Mucosa of descending colon (tissue), 3 donors: Measurements from ENCODE around the gene NLGN4X. TPM values are rescaled to one million over a fixed set of nuclear protein-coding genes. Genes with fewer than 3 reads are reported as not detected.

Experiments used
- ATAC-seq: fragments of 200-7000 bp; cut with Tn5 transposase; one replicate; pipeline ENCODE4 v1.9.1; 2020; ENCODE audit warnings: mild to moderate bottlenecking, moderate library complexity
- DNase-seq, 3 donors: peaks; one replicate each; pipeline ENCODE4 v3.0.0-alpha.2; 2020
- H3K36me3 ChIP-seq: fragments of 200-600 bp; one replicate; pipeline ENCODE4 v1.8.0; 2021; ENCODE audit warnings: low read depth, mild to moderate bottlenecking
- H3K4me1 ChIP-seq: fragments of 200-600 bp; one replicate; pipeline ENCODE4 v1.8.0; 2021; ENCODE audit warnings: low read depth, mild to moderate bottlenecking
- H3K4me3 ChIP-seq: fragments of 200-600 bp; one replicate; pipeline ENCODE4 v1.8.0; 2021; ENCODE audit warnings: mild to moderate bottlenecking
- H3K9me3 ChIP-seq: fragments of 200-600 bp; one replicate; pipeline ENCODE4 v1.8.0; 2021; ENCODE audit warnings: mild to moderate bottlenecking
- CTCF ChIP-seq: fragments of 200-600 bp; IDR thresholded peaks from one replicate; pipeline ENCODE4 v1.8.0; 2022; ENCODE audit warnings: antibody characterized with exemption, mild to moderate bottlenecking
- intact Hi-C, 2 donors: fragments of 100-400 bp; cut with DNase I in 1 of 2; cut with micrococcal nuclease in 1 of 2; formaldehyde crosslinking; loops; one replicate each; pipeline versions ENCODE4 v1.11.0 to v1.11.1; 2022; cut with DNase I, micrococcal nuclease
- total RNA-seq, 3 donors: library from RNA; stranded (reverse); fragmentation: NEBNext Ultra II Directional in 2 of 3; extraction: Animal tissue kit (Norgen Biotek cat#: 25700) in 2 of 3; gene quantifications; one replicate each; pipeline versions ENCODE4 v1.2.1 to v1.2.4, GENCODE V29; 2021 to 2023
- donor health status: DM: no; HTN: no; CAD: no; lungs with moderate emphysema.
- donor health status: DM: no; HTN: no; CAD: no.
- donor health status: DM: no; HTN: yes; CAD: no.

The NLGN4X gene
- total RNA-seq, 3 donors from 2014 or later, result 0.93 to 6.2 (median 1.1) TPM

- intact Hi-C loops, result no loop called here
- Histone ChIP-seq H3K9me3 (no peaks in the 10 kb centered on the region), H3K36me3 (no peaks in the 10 kb centered on the region), H3K4me3 (no peak overlapping the region), H3K4me1 (no peaks in the 10 kb centered on the region)
- DNase-seq, result no peak
- no peak for TF ChIP-seq CTCF
- no peak for ATAC-seq
Observed at GRCh38 chrX:6151971-6152370, 76.7 kb downstream of the NLGN4X start.

GRCh38 chrX:6149060-6149872 is 79.4 kb downstream of the NLGN4X start:
- ATAC-seq (no peak), DNase-seq (no peak)
- Histone ChIP-seq H3K36me3 (no peaks in the 10 kb centered on the region), H3K9me3 (no peaks in the 10 kb centered on the region), H3K4me1 (no peaks in the 10 kb centered on the region), H3K4me3 (no peak overlapping the region)
- intact Hi-C loops, result no loop called here
- no peak for TF ChIP-seq CTCF

- Histone ChIP-seq H3K4me3 (no peak overlapping the region), H3K9me3 (no peaks in the 10 kb centered on the region), H3K36me3 (no peaks in the 10 kb centered on the region), H3K4me1 (no peaks in the 10 kb centered on the region)
- DNase-seq, result no peak
- no peak for ATAC-seq
- no peak for TF ChIP-seq CTCF
- intact Hi-C loops, result no loop called here
Observed at GRCh38 chrX:6134255-6134654, 94.4 kb downstream of the NLGN4X start.

GRCh38 chrX:6132970-6133369 is 95.7 kb downstream of the NLGN4X start:
- H3K4me3 ChIP-seq, result no peak overlapping the region
- H3K4me1 ChIP-seq, result no peaks in the 10 kb centered on the region
- no peak for TF ChIP-seq CTCF
- ATAC-seq (no peak), DNase-seq (no peak)
- H3K36me3 ChIP-seq, result no peaks in the 10 kb centered on the region
- intact Hi-C loops, result no loop called here
- H3K9me3 ChIP-seq, result no peaks in the 10 kb centered on the region

GRCh38 chrX:6131287-6131686 is 97.4 kb downstream of the NLGN4X start:
- no peaks in the 10 kb centered on the region for H3K4me1 ChIP-seq
- no peak for TF ChIP-seq CTCF
- no peaks in the 10 kb centered on the region for H3K36me3 ChIP-seq
- intact Hi-C loops, result no loop called here
- no peaks in the 10 kb centered on the region for H3K9me3 ChIP-seq
- ATAC-seq, result no peak
- no peak overlapping the region for H3K4me3 ChIP-seq
- no peak for DNase-seq
